ENCODE measurements around the gene P2RX7. TPM values are rescaled to one million over a fixed set of nuclear protein-coding genes. Genes with fewer than 3 reads are reported as not detected.

Gene P2RX7
- total RNA-seq, 1 donor from 2014 or later, result 0.29 TPM

DNA sequence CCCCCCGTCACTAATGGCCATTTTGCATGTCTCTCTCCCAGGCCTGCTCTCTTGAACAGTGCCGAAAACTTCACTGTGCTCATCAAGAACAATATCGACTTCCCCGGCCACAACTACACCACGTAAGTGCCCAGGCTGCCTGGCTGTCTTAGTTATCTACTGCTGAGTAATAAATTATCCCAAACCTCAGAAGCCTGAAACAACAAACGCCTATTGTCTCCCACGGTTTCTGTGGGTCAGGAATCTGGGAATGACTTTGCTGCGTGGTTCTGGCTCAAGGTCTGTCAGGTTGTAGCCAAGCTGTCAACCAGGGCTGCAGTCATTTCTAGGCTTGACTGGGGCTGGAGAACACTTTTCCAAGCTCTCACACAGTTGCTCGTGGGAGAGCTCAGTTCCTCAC lies 32.6 kb downstream of the P2RX7 start:
- H3K4me3 ChIP-seq (ENCODE audit: low read depth, low read length), result no peak overlapping the region
- peak; percentile 48 for DNase-seq (ENCODE audit: low read depth)
- no peak for TF ChIP-seq CTCF (IDR thresholded peaks at IDR 0.05; ENCODE audit: insufficient read depth, low read length, poor library complexity, severe bottlenecking)
- H3K27me3 ChIP-seq (ENCODE audit: control insufficient read depth, insufficient read depth, low read length), result no peaks in the 10 kb centered on the region
- no peaks in the 10 kb centered on the region for H3K36me3 ChIP-seq (ENCODE audit: control insufficient read depth, insufficient read depth, low read length)

DNA sequence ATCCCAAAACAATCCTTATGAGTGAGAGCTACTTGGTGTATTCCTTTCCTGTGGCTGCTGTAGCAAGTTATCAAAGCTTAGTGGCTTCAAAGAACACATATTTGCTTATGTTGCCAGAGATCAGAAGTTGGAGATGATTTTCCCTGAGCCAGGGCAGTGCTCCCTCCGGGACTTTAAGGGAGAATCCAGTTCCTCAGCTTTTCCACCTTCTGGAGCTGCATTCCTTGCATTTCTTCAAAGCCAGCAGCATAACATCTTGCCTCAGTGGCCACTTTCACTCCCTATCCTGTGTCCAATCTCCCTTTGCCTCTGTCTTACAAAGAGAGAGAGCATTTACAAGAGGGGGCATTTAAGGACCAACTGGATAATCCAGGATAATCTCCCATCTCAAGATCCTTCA lies 33.7 kb downstream of the P2RX7 start:
- TF ChIP-seq CTCF (IDR thresholded peaks at IDR 0.05; ENCODE audit: insufficient read depth, low read length, poor library complexity, severe bottlenecking), result no peak
- Histone ChIP-seq H3K36me3 (ENCODE audit: control insufficient read depth, insufficient read depth, low read length) (no peaks in the 10 kb centered on the region), H3K4me3 (ENCODE audit: low read depth, low read length) (no peak overlapping the region), H3K27me3 (ENCODE audit: control insufficient read depth, insufficient read depth, low read length) (no peaks in the 10 kb centered on the region)
- DNase-seq (ENCODE audit: low read depth), result no peak

DNA sequence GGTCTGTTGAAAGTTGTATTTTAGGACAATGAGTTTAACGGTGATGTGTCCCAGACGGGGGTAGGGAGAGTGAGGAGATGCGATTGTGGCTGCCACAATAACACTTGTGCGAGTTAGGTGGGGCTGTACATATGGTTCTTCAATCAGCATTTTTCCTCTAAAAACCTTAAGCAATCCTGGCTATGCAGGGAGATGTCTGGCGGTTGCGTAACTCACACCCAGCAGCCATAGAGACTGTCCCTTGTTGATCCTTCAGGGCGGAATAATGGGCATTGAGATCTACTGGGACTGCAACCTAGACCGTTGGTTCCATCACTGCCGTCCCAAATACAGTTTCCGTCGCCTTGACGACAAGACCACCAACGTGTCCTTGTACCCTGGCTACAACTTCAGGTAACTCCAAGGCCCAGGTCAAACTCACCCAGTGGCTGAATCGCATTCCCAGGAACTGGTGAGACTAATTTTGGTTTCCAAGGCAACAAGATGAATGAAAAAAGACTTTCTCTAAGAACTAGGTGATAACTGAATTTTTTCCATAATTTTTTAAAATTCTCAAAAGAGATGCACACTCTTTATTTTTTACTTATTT lies 34.6 kb downstream of the P2RX7 start:
- no peak for DNase-seq (ENCODE audit: low read depth)
- Histone ChIP-seq H3K4me3 (ENCODE audit: low read depth, low read length) (no peak overlapping the region), H3K36me3 (ENCODE audit: control insufficient read depth, insufficient read depth, low read length) (no peaks in the 10 kb centered on the region), H3K27me3 (ENCODE audit: control insufficient read depth, insufficient read depth, low read length) (no peaks in the 10 kb centered on the region)
- TF ChIP-seq CTCF (IDR thresholded peaks at IDR 0.05; ENCODE audit: insufficient read depth, low read length, poor library complexity, severe bottlenecking), result no peak

DNA sequence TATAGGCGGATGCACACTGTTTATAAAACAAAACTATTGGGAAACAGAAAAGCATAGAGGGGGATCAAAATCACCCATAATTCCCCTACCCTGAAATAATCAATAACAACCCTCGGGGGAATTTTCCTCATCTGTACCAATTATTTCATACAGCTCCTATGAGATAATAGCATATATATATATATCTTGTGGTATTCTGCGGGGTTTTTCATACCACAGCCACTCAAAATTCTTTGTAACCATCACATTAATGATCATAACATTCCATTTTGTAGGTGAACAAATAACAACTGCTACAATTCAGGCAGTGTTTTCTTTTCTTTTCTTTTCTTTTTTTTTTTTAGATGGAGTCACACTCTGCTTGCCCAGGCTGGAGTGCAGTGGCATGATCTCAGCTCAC lies 35.3 kb downstream of the P2RX7 start:
- Histone ChIP-seq H3K36me3 (ENCODE audit: control insufficient read depth, insufficient read depth, low read length) (no peaks in the 10 kb centered on the region), H3K4me3 (ENCODE audit: low read depth, low read length) (no peak overlapping the region), H3K27me3 (ENCODE audit: control insufficient read depth, insufficient read depth, low read length) (no peaks in the 10 kb centered on the region)
- no peak for DNase-seq (ENCODE audit: low read depth)
- no peak for TF ChIP-seq CTCF (IDR thresholded peaks at IDR 0.05; ENCODE audit: insufficient read depth, low read length, poor library complexity, severe bottlenecking)

DNA sequence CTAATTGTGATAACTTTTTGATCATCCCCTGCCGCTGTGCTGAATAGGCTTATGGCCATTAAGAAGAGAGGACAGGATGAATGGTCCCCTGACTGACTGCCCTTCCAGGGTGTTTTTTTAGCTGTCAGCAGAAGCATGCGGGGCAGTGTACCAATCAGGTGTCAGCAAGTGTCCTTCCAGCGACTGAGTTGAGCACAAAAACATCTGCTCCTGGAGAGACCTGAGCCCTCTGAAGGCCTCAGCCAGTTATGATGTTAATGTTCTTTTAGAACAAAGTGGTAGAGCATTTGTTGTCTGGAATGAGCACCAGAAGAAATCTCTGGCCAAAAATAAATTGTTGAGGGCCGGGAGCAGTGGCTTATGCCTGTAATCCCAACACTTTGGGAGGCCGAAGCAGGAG lies 37.5 kb downstream of the P2RX7 start:
- H3K4me3 ChIP-seq (ENCODE audit: low read depth, low read length), result no peak overlapping the region
- no peaks in the 10 kb centered on the region for H3K27me3 ChIP-seq (ENCODE audit: control insufficient read depth, insufficient read depth, low read length)
- DNase-seq (ENCODE audit: low read depth), result no peak
- TF ChIP-seq CTCF (IDR thresholded peaks at IDR 0.05; ENCODE audit: insufficient read depth, low read length, poor library complexity, severe bottlenecking), result no peak
- no peaks in the 10 kb centered on the region for H3K36me3 ChIP-seq (ENCODE audit: control insufficient read depth, insufficient read depth, low read length)

DNA sequence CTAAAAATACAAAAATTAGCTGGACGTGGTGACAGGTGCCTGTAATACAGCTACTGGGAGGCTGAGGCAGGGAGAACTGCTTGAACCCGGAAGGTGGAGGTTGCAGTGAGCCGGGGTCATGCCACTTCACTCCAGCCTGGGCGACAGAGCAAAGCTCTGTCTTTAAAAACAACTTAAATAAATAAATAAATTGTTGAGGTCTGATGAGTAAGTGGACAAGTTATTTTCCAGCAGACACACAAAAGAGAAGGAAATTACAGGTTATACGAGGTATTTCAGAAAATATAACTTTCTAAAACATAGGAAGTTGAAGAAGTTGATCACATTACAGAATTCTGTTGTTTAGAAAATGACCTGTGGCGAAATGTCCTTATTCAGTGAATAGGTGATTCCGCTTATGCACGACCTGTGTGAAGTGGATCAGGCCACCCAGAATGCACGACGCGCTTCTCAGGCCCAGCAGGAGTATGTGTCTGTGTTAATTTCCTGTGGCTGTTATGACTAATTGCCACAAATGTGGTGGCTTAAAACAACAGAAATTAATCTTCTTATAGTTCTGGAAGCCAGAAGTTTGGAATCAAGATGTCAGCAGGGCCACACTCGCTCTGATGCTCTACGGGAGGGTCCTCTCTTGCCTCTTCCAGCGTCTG lies 38.1 kb downstream of the P2RX7 start:
- no peak for TF ChIP-seq CTCF (IDR thresholded peaks at IDR 0.05; ENCODE audit: insufficient read depth, low read length, poor library complexity, severe bottlenecking)
- Histone ChIP-seq H3K4me3 (ENCODE audit: low read depth, low read length) (no peak overlapping the region), H3K27me3 (ENCODE audit: control insufficient read depth, insufficient read depth, low read length) (no peaks in the 10 kb centered on the region), H3K36me3 (ENCODE audit: control insufficient read depth, insufficient read depth, low read length) (no peaks in the 10 kb centered on the region)
- DNase-seq (ENCODE audit: low read depth), result peak; percentile 43
